ENCODE results near the gene FASN. TPM values are rescaled to one million over a fixed set of nuclear protein-coding genes. Genes with fewer than 3 reads are reported as not detected.

The FASN gene
- total RNA-seq, 1 donor from 2014 or later: 262 TPM

DNA sequence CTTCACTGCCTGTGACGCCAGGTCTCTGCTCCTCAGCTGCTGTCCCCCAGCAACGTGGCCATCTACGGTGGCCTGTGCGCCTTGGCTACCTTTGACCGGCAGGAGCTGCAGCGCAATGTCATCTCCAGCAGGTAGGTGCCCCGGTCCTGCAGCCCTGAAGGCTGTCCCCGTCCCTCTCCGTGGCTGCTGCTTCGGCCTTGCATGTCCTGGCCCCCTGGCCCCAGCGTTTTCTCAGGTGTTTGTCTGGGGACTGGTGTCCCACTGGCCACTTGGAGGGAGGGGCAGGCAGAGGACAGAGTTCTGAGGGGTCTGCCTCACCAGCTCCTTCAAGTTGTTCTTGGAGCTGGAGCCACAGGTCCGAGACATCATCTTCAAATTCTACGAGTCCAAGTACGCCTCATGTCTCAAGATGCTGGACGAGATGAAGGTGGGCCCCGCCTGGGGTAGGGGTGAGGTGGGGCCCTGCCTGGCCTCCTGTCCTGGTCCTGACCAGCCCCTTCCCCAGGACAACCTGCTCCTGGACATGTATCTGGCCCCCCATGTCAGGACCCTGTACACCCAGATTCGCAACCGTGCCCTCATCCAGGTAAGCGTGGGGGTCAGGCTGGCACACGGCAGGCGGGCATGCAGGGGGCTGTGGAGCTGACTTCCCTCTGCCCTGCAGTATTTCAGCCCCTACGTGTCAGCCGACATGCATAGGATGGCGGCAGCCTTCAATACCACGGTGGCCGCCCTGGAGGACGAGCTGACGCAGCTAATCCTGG, 41.9 kb downstream of the FASN start:
- no peak for DNase-seq

DNA sequence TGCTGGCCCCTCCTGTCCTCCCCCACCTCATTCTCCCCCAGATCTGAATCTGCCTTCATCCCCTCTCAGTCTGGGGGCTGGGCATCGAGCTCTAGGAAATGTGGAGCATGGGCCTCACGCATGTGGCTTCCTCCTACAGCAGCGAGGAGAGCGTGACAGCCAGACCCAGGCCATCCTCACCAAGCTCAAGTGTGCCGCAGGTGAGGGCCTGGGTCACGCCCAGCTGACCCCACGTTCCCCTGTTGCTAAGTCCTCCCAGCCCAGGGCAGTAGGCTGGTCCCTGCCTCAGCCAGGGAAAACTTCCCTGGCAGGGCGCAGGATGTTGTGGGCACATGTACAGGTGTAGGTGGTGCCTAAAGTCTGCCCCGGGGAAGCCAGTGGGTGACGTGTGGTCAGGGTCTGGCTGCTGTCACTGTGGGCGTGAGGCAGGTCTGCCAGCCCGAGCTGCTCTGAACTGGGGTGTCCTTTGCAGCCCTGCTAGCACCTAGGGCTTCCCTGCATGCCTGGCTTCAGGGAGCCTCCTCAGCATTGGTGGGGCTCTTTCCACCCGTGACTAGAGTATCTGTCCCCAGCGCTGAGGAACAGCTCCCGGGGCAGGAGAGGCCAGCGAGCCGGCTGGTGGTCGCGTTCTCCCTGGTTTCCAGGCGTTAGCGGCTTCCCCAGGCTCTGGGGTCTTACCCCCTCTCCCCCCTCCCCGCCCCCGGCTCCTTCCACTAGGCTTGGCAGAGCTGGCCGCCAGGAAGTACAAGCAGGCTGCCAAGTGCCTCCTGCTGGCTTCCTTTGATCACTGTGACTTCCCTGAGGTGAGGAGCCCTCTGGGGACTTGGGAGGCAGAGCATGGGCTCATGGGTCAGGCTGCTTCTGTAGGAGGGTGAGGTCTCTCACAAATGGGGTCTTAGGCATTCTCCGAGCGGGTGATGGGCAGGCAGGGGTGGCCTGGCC, 42.7 kb downstream of the FASN start:
- no peak for DNase-seq

DNA sequence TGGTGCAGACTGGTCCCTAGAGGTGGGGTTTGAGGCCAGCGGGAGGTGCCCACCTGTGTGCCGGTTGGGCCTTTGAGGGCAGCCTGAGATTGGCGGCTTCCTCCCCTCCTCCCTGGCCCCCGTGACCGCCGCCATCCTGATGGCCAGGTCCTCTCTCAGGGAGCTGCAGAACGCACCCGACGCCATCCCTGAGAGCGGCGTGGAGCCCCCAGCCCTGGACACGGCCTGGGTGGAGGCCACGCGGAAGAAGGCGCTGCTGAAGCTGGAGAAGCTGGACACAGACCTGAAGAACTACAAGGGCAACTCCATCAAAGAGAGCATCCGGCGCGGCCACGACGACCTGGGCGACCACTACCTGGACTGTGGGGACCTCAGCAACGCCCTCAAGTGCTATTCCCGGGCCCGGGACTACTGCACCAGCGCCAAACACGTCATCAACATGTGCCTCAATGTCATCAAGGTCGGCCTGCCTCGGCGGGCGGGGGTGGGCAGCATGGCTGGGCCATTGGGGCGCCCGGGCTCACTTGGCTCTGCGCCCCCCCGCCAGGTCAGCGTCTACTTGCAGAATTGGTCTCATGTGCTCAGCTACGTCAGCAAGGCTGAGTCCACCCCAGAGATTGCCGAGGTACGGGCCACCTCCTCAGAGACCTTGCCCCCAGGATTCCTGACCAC, 43.5 kb downstream of the FASN start:
- DNase-seq: no peak

DNA sequence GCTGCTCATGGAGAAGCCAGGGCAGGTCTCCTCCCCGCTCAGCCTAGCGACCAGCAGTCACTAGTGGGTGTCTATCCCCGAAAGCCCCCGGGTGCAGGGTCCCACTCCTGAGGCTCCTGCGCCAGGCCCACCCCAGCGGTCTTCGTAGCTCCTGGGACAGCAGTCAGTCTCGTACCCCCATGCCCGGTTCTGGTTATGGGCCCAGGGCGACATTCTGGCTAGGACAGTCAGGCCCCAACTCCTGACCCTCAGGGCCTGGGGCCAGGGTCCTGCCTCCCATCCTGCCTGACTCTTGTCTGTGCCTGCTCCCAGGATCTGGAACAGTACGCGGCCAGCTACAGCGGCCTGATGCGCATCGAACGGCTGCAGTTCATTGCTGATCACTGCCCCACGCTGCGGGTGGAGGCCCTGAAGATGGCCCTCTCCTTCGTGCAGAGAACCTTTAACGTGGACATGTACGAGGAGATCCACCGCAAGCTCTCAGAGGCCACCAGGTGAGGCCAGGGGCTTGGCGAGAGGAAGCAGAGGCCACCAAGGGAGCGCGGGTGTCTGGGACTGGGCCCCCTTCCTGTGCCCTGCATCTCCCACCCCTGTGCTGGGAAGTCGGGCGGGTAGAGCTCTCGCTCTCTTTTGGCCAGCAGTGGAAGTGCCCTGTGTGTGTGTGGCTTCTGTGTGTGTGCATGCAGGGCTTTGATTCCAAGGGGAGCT, 44.3 kb downstream of the FASN start:
- no peak for DNase-seq

DNA sequence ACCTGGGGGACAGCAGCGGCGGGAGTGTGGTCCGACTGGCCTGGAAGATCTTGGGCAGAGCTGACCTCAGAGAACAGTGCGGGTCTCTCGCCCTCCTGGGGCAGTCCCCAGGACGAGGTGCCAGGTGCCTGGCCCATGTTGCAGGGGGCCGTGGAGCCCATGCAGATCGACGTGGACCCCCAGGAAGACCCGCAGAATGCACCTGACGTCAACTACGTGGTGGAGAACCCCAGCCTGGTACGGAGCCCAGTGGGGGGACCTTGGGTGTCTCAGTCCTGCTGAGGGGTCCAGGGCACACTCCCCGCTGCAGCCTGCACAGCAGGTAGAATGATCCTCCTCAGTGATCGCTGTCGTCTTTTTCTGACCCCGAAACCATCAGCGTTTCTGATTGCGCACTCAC, 44.9 kb downstream of the FASN start:
- DNase-seq: no peak

DNA sequence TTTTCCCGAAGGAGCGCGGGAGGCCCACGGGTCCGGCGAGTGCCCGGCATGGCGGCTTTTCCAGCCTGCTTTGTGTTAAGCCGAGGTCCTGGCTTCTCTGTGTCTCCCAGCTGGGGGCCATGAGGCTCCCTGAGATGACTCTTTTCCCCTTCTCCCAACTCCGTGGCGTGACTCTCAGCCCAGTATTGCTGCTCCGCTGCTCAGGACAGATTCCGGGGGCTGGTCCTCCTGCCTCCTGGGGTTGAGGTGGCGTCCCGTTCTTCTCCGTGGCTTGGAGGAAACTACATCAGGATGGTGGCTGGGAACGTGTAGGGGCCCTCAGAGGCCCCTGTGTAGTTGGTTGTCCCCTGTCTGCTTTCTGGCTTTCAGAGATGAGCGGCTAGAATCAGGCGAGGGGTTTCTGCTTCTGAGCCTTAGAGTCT, 45.4 kb downstream of the FASN start:
- DNase-seq: no peak

DNA sequence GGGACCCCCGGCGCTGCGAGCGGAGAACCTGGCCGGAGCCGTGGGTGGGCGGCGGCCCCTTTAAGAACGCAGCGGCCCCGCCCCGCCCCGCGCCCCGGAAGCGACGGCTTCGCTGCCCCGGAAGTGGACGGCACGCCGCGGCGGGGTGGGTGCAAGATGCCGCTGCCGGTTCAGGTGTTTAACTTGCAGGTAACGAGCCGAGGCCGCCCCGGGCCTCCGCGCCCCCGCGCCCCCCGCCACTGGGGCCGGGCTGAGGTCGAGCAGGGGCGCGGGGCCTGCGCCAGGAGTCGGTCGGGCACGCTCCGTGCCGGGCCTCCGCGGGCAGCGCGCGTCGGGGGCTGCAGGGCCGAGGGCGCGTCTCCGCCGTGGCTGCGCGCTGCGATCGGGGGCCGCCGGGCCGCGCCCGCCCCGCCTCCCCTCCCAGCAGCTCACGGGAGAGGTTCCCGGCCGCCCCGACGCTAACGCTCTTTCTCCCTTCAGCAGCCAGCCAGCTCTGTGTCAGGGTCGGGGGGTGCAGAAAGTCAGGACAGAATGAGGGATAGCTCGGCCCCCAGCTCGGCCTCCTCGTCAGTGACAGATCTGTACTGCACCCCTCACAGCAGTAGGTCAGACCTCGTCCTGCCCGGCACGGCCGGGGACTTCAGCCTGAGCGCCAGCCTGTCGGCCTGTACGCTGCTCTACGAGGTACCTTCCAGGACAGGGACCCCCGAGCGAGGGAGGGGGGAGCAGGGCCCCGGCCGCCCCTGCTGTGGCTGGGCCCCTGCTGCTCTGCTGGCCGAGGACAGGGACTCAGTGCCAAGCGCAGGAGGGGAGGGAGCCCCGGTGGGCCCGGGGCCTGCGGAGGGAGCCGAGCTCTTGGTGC, 46.0 kb downstream of the FASN start, which contains the start of the genes GPS1 and RFNG:
TSS of gene GPS1 (plus strand) at position 123 of the 862 bp plus-strand sequence. CDS start at position 157, 34 bp downstream.
TSS of gene RFNG (minus strand) at position 36 of the 862 bp plus-strand sequence. CDS start 45 bp downstream, outside the sequence.
- DNase-seq: no peak

DNA sequence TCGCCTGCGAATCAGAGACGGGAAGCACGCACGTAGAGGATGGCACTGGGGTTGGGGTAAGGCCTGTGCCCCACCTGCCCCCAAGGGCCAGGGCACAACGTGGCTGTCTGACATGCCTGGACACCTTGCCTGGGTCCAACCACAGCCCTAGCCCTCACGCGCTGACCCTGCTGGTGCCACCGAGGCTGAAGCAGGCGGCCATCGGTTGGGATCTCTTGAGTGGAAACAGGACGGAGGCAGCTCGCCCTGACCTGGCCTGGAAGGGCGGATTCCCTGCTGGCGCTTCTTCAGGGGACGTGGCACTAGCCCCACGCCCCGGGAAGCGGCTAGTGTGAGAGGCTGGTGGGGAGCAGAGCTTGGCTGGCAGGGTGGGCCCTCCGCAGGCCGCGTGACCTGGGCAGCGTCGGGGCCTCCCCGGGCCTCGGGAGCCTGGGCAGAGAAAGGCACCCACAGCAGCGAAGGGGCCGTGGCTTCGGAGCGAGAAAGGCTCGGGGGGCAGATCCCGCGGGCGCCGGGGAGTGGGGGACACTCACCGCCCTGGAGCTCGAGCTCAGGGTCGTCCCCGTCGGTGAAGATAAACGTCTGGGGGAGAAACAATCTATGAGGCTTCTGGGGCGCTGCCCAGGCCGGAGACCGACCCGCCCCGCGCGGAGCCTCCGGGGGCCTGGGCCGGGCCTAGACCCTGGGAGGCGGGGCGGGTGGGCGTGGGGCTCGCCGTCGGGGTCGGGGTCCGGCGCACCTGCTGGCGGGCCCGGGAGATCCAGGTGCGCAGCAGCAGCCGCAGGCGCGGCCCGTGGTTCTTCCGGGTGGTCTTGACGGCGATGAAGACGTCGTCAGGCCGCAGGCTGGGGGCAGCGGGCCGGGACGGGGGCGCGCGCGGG, 47.0 kb downstream of the FASN start:
- DNase-seq: no peak

DNA sequence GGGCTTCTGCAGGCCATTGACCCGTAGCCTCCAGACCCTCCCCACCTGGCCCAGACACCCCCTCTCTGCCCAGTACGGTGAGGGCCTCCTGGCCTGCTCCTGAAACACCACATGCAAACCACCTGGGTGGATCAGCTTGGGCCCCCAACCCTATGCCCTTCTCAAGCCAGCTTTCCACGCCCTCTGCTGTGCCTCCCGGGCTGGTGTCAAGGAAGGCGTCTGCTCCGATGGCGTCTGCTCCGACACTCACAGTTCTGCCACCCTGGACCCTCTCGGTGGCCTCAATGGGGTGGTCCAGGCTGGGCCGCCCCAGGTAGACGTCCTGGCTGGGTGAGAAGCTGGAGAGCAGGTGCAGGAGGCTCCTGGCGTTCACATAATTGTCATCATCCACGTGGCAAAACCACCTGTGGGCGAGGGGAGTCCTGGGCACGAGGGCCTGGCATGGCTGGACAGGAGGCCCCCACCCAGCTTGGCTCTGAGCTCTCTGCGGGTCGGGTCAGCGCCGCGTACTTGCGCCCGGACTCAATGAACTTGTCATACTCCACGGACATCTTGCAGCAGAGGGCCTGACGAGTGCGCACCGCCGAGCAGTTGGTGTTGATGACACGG, 47.8 kb downstream of the FASN start:
- DNase-seq: no peak

DNA sequence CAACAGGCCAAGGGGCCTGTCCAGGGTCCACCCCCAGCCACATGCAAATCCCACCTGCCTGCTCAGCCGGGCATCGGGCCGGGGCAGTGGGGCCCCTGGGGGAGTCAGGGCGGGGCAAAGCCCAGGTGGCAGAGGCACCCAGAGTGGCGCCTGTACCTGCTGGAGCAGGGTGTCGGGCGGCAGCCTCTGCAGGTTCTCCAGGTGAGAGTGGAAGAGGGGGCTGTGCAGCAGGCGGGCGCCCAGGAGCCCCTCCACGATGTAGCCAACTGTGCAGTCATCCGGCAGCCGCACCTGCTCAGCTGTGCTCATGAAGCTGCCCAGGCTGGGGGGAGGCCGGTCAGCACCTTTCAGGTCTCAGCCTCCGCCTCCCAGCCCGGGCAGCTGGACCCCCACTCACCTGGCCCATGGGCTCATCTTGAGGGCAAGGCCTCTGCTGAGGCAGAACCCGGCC, 48.5 kb downstream of the FASN start:
- no peak for DNase-seq

DNA sequence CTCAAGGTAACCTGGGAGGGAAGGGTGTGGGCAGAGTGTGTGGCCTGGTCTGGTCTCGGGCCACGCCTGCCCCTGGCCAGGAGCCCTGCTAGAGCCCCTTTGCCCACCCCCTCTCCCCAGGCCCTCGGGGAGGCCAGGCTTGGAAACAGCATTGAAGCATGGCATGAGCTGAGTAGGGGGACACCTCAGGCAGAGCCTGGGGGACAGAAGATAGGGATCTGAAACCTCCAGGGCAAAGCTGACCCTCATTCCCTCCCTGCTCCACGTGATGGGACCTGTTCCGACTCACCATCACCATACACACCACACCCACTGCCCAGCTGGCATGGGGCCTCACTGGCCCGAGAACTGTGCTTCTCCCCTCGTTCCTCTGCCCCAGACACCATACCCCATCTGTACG, 48.9 kb downstream of the FASN start:
- DNase-seq: no peak

DNA sequence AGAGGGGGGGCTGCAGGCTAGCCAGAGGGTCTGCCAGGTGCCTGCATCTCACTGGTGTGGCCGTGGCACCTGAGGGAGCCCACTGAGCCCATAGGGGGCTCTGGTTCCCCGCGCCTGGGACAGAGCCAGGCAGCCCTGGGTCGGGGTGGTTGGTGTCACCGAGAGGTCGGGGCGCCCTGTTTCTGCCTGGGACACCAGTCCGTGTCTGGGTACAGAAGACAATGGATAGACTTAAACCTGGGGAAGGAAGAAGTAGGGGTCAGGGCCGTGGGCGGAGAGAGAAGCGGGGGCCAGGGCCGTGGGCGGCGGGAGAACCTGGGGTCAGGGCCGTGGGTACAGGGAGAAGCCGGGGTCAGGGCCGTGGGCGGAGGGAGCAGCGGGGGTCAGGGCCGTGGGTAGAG, 49.5 kb downstream of the FASN start:
- no peak for DNase-seq

DNA sequence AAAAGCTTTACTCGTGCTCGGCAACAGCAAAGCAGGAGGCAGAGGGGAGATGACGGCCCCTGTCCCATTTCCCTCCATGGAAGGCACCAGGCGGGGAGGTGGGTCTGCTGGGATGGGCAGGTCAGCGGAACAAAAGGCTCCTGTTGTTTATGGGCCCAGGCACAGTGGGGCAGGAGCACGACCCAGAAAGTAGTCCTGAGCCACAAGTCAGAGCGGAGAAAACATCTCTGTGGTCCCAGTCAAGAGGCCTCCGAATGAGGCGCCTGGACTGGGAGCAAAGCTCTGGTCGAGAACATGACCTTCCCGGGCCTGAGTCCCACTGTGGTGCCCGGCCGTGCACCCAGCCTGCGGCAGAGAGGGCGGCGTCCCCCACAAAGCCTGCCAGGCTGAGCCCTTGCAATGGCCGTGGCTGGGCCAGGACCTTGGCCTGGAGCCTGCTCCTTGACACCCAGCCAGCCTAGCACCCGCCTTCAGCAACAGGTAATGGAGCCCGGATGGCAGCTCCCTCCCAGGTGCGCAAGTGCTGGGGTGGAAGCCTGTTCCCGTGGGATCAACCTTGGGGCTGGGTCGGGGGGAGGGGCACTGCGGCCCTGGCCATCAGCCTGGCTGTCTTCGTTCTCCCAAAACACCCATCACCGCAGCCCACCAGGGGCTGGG, 50.0 kb downstream of the FASN start:
- no peak for DNase-seq

DNA sequence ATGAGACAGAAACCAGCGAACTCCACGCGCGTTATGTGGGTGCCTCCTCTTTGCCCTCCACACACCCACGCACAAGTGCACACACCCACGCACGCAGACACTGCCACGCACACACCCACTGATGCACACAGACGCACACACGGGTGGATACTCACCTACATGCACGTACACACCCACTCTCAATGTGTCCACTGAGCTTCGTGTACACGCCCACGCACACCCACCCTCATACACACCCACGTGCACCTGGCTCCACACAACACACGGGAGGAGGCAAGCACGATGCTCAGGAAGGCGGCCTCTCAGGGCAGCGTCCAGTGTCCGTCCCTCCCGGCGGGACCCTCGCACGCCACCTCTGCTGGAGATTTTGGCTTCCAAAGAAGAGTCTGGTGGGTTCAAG, 50.7 kb downstream of the FASN start:
- no peak for DNase-seq

DNA sequence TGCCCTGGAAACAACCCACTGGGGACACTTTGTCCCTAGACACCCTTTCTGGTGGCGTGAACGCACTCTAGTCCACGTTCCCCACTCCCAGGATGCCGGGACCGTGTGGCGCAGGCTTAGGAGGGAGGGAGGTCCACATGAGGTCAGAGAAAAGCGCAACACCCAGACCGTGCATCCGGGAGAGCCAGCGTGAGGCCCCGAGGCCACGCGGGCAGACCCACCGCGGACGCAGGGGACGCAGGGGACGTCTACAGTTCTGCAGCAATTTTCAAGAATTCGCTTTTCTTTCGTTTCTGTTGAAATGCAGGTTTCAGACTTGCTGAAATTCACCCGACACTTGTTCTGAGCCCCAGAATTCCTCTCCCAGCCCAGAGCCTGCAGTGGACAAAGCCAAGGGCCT, 51.1 kb downstream of the FASN start:
- no peak for DNase-seq

DNA sequence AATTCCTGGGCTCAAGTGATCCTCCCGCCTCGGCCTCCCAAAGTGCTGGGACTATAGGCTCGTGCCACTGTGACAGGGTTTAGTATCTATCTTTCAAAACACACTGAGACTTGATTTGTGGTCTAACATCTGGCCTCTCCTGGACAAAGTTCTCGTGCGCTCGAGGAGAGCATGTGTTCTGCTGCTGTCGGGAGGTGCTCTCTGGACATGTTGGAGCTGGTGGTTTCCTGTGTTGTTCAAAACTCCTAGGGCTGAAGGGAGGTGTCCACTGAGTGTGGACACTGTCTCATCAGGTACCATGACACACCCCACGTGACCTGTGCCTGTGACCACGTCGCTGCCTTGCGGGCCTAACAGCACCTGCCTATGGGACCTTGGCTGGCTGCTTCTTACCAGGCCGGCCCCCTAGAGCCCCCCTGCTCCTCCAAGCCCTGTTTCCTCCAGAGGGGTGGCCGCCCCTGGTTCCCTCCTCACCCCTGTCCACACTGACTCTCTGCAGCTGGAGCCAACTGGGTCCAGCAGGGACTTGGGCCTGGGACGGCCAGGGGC, 52.0 kb downstream of the FASN start:
- no peak for DNase-seq

DNA sequence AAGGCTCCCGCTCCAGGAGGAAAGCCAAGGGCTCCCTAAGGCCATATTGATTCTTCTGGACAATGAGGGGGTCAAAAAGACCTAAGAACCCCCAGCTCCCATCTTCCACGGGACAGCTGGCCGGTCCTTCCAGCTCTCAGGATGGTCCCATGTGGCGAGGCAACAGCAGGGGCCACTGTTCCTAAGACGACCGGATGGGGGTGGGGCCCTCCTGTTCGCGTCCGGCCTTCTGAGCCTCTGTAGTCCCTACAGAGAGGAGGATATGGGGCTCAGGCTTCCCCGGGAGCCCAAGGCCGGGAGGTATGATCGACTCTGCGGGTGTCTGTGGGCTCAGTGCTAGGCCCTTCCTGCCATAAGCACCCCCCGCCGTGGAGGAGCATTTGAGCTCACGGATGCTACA, 54.5 kb downstream of the FASN start:
- no peak for DNase-seq

DNA sequence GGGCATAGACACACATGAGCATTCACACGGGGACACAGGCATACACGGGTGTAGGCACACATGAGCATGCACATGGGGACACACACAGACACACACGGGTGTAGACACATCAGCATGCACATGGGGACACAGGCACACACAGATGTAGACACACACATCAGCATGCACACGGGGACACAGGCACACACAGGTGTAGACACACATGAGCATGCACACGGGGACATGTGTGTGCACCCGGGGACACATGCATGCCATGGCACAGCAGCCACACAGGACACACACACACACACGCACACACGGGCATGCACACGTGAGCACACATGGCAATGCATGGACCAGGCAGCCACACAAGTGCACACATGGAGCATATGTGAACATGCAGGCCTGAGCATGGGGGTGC, 55.4 kb downstream of the FASN start:
- no peak for DNase-seq
